Measurements from ENCODE around the gene SIRPA. TPM values are rescaled to one million over a fixed set of nuclear protein-coding genes. Genes with fewer than 3 reads are reported as not detected.

Gene SIRPA
- total and polyA plus RNA-seq, 2 of the 4 experiments (the other 2 are of a cell fraction) = 9.9 to 40.2 TPM

GRCh38 chr20:1927217-1927616 is 32.0 kb downstream of the SIRPA start:
- dilution Hi-C loops (cut with HindIII; ENCODE audit: low sequenced_read_pairs, unreplicated experiment) = no loop called here
- Histone ChIP-seq H3K18ac (ENCODE audit: low read depth, low read length) (no peak overlapping the region), H3K4me1 (ENCODE audit: control insufficient read depth, insufficient read depth, low read length) (no peaks in the 10 kb centered on the region), H4K20me1 (ENCODE audit: insufficient read depth, low read length) (peaks cover 5% of the 10 kb centered on the region), H2BK120ac (ENCODE audit: low read depth, low read length) (no peak overlapping the region), H2BK15ac (ENCODE audit: low read depth, low read length) (no peak overlapping the region), H2AK5ac (ENCODE audit: low read depth, low read length) (no peak overlapping the region), H2BK20ac (ENCODE audit: low read depth, low read length) (no peak overlapping the region), H3K4me3 (ENCODE audit: insufficient read depth, low read depth, low read length) (no peak overlapping the region), H3K9ac (ENCODE audit: low read depth, low read length) (no peak overlapping the region), H3K79me1 (ENCODE audit: low read depth in 1 of 2, low read length in 2 of 2) (peaks cover 0 to 3% of the 10 kb centered on the region in 2 experiments; a peak in 1 of 4 replicates), H4K8ac (ENCODE audit: low read depth in 2 of 2, low read length in 2 of 2) (no peak overlapping the region), H3K14ac (replicated peaks; ENCODE audit: low read depth, low read length) (no peak overlapping the region), H2AK9ac (replicated peaks; ENCODE audit: low read depth, low read length, poor library complexity) (no peak overlapping the region), H3K9me1 (ENCODE audit: insufficient read depth, low read length) (peaks cover 16% of the 10 kb centered on the region; the same call in 1 of the 2 replicates), H3K9me3 (ENCODE audit: control insufficient read depth, insufficient read depth, low read length) (no peaks in the 10 kb centered on the region), H3K4me2 (ENCODE audit: low read depth, low read length) (no peak overlapping the region), H3K4ac (ENCODE audit: low read depth, low read length) (no peak overlapping the region), H3K27me3 (ENCODE audit: control insufficient read depth, insufficient read depth, low read length) (no peaks in the 10 kb centered on the region), H3K27ac (ENCODE audit: insufficient read depth, low read length) (no peak overlapping the region), H4K5ac (ENCODE audit: low read depth, low read length) (no peak overlapping the region), H3K23ac (ENCODE audit: low read depth, low read length) (no peak overlapping the region), H4K91ac (ENCODE audit: insufficient read depth, low read depth, low read length) (no peak overlapping the region), H3K36me3 (ENCODE audit: control insufficient read depth, insufficient read depth, low read length) (peaks cover 38% of the 10 kb centered on the region), H2AFZ (replicated peaks; ENCODE audit: low read length, poor library complexity) (no peak overlapping the region), H3K56ac (ENCODE audit: extremely low read depth, insufficient read depth, low read length) (no peak overlapping the region), H2BK5ac (ENCODE audit: low read depth, low read length, poor library complexity, severe bottlenecking) (no peak overlapping the region)
- no peak for DNase-seq
- in situ Hi-C loops (cut with MboI; ENCODE audit: low sequenced_read_pairs) = no loop called here
- no peak for ATAC-seq (ENCODE audit: low read depth)
- TF ChIP-seq CTCF (conservative IDR thresholded peaks at IDR 0.05; ENCODE audit: low read depth, low read length) (no peak), RFX5 (IDR thresholded peaks at IDR 0.05; ENCODE audit: low read depth, low read length) (no peak), MAZ (IDR thresholded peaks at IDR 0.05; ENCODE audit: borderline replicate concordance, low read depth, low read length) (no peak), RAD21 (IDR thresholded peaks at IDR 0.05; ENCODE audit: low read length) (no peak)
- BruUV-seq (replicated peaks) = no TSS peak
- intact Hi-C loops (cut with micrococcal nuclease) = no loop called here
- no CpG with 5 or more reads among the region's 8 CpGs for WGBS, 2 experiments (ENCODE audit: extremely low coverage in 2 of 2, insufficient read length in 1 of 2)
- ChIA-PET POLR2A (ENCODE audit: unreplicated experiment) (no interaction called here), CTCF (no interaction called here)
